ENCODE measurements around the gene SEMA5A.

DNA sequence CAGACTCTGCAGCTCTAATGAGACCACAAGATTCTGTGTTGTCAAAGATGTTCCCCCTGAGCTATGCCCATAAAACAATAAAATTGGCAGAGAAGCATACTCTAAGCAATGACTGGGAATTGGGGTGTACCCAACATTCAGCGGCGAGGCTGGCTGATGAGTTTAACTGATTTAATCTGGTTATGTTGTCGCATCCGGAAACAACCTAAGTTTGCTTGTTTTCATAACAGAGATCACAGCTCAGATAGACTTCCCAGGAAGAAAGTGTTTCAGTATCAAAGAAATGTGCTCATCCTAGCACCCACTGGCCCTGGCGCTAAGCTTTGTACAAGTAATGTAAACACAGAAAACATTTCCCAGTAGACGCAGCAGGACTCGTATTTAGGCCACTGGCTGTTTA lies 7.4 kb downstream of the SEMA5A start:
- TF ChIP-seq, protein P1, sequence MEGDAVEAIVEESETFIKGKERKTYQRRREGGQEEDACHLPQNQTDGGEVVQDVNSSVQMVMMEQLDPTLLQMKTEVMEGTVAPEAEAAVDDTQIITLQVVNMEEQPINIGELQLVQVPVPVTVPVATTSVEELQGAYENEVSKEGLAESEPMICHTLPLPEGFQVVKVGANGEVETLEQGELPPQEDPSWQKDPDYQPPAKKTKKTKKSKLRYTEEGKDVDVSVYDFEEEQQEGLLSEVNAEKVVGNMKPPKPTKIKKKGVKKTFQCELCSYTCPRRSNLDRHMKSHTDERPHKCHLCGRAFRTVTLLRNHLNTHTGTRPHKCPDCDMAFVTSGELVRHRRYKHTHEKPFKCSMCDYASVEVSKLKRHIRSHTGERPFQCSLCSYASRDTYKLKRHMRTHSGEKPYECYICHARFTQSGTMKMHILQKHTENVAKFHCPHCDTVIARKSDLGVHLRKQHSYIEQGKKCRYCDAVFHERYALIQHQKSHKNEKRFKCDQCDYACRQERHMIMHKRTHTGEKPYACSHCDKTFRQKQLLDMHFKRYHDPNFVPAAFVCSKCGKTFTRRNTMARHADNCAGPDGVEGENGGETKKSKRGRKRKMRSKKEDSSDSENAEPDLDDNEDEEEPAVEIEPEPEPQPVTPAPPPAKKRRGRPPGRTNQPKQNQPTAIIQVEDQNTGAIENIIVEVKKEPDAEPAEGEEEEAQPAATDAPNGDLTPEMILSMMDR (IDR thresholded peaks at IDR 0.05; ENCODE audit: insufficient read depth, low read length): no peak
- no peak for TF ChIP-seq POLR2AphosphoS5 (IDR thresholded peaks at IDR 0.05; ENCODE audit: low read depth)
